Loucy (cell line): ENCODE results near the gene SLC39A11.
"Not testable (repeated sequence)": the region's sequence is repeated elsewhere in the genome, so short reads cannot be mapped to it uniquely, and the experiment has no call there.

Experiments
- H2AFZ ChIP-seq: fragments of 200-600 bp; sonication (generic); 2 replicates; pipeline ENCODE4 v1.6.0; 2016; ENCODE audit warnings: antibody characterized with exemption, mild to moderate bottlenecking, low read length, moderate library complexity
- H3F3A ChIP-seq: fragments of 200-600 bp; 2 replicates; pipeline ENCODE4 v1.6.0; 2016; ENCODE audit warnings: antibody characterized with exemption, low read depth, mild to moderate bottlenecking
- H3K27me3 ChIP-seq: fragments of 200-600 bp; sonication (generic); 2 replicates; pipeline ENCODE4 v1.6.1; 2014; ENCODE audit warnings: low read length, mild to moderate bottlenecking; ENCODE audit not compliant: insufficient read depth, poor library complexity, severe bottlenecking
- H3K36me3 ChIP-seq: fragments of 200-600 bp; sonication (generic); 2 replicates; pipeline ENCODE4 v1.6.1; 2016; ENCODE audit warnings: low read length; ENCODE audit not compliant: insufficient read depth
- H3K4me1 ChIP-seq: fragments of 200-600 bp; sonication (generic); 2 replicates; pipeline ENCODE4 v1.5.1; 2014; ENCODE audit warnings: low read length, mild to moderate bottlenecking; ENCODE audit not compliant: insufficient read depth, poor library complexity, severe bottlenecking
- H3K4me2 ChIP-seq: fragments of 200-600 bp; sonication (generic); 2 replicates; pipeline ENCODE4 v1.6.0; 2014; ENCODE audit warnings: antibody characterized with exemption, low read length, low read depth, mild to moderate bottlenecking; ENCODE audit not compliant: poor library complexity, severe bottlenecking
- H3K4me3 ChIP-seq: fragments of 200-600 bp; sonication (generic); 2 replicates; pipeline ENCODE4 v1.5.1; 2014; ENCODE audit warnings: low read length, mild to moderate bottlenecking, mixed read lengths; ENCODE audit not compliant: poor library complexity, severe bottlenecking
- H3K79me2 ChIP-seq: fragments of 200-600 bp; sonication (generic); 2 replicates; pipeline ENCODE4 v1.6.1; 2014; ENCODE audit warnings: low read length; ENCODE audit not compliant: insufficient read depth
- H3K9ac ChIP-seq: fragments of 200-600 bp; sonication (generic); 2 replicates; pipeline ENCODE4 v1.6.0; 2014; ENCODE audit warnings: mild to moderate bottlenecking, low read depth, low read length, moderate library complexity; ENCODE audit not compliant: poor library complexity, severe bottlenecking
- H3K9me2 ChIP-seq: fragments of 200-600 bp; sonication (generic); replicated peaks from 2 replicates; pipeline ENCODE4 v1.6.1; 2016; ENCODE audit warnings: low read depth, low read length, mixed read lengths
- H3K9me3 ChIP-seq: fragments of 200-600 bp; sonication (generic); 2 replicates; pipeline ENCODE4 v1.6.1; 2014; ENCODE audit warnings: mild to moderate bottlenecking, antibody characterized with exemption, low read length, low read depth; ENCODE audit not compliant: insufficient read depth
- H4K20me1 ChIP-seq: fragments of 200-600 bp; sonication (generic); 2 replicates; pipeline ENCODE4 v1.6.0; 2014; ENCODE audit warnings: antibody characterized with exemption, low read length, mild to moderate bottlenecking; ENCODE audit not compliant: insufficient read depth, poor library complexity, severe bottlenecking
- EZH2phosphoT487 ChIP-seq: fragments of 200-600 bp; IDR thresholded peaks from 2 replicates; pipeline ENCODE4 v1.6.1; 2018; ENCODE audit warnings: antibody characterized with exemption, mild to moderate bottlenecking, moderate library complexity, borderline replicate concordance
- TF ChIP-seq, protein P1 (sequence below): fragments of 200-600 bp; sonication (generic); conservative IDR thresholded peaks from 2 replicates; pipeline ENCODE4 v1.5.1; 2014; ENCODE audit warnings: mild to moderate bottlenecking, antibody characterized with exemption, low read length

SLC39A11 gene

DNA sequence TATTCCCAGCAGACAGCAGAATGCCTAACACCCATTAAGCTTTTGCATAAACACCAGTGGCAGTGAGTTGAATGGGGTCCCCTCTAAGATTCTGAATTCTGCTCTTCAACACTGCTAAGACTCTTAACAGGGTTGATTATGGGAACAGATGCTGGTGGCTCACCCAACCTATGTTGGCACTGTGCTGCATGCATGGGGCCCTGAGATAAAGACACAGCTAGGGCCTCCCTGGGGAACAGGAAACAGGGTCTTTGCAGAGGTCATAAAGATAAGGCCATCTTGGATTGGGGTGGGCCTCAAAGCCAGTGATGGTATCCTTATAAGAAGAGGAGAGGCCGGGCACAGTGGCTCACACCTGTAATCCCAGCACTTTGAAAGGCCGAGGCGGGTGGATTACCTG is 190.8 kb downstream of the SLC39A11 start:
- Histone ChIP-seq H3K4me1 (peaks cover 7% of the 10 kb centered on the region), H2AFZ (no peak overlapping the region), H3K79me2 (no peaks in the 10 kb centered on the region), H3K4me3 (no peak overlapping the region), H3K4me2 (no peak overlapping the region), H3K9me3 (no peaks in the 10 kb centered on the region), H3K27me3 (no peaks in the 10 kb centered on the region), H4K20me1 (no peaks in the 10 kb centered on the region), H3F3A (no peaks in the 10 kb centered on the region), H3K9ac (no peak overlapping the region), H3K36me3 (no peaks in the 10 kb centered on the region), H3K9me2 (no peaks in the 10 kb centered on the region)
- no peak for TF ChIP-seq EZH2phosphoT487
- TF ChIP-seq, protein P1, sequence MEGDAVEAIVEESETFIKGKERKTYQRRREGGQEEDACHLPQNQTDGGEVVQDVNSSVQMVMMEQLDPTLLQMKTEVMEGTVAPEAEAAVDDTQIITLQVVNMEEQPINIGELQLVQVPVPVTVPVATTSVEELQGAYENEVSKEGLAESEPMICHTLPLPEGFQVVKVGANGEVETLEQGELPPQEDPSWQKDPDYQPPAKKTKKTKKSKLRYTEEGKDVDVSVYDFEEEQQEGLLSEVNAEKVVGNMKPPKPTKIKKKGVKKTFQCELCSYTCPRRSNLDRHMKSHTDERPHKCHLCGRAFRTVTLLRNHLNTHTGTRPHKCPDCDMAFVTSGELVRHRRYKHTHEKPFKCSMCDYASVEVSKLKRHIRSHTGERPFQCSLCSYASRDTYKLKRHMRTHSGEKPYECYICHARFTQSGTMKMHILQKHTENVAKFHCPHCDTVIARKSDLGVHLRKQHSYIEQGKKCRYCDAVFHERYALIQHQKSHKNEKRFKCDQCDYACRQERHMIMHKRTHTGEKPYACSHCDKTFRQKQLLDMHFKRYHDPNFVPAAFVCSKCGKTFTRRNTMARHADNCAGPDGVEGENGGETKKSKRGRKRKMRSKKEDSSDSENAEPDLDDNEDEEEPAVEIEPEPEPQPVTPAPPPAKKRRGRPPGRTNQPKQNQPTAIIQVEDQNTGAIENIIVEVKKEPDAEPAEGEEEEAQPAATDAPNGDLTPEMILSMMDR = no peak

DNA sequence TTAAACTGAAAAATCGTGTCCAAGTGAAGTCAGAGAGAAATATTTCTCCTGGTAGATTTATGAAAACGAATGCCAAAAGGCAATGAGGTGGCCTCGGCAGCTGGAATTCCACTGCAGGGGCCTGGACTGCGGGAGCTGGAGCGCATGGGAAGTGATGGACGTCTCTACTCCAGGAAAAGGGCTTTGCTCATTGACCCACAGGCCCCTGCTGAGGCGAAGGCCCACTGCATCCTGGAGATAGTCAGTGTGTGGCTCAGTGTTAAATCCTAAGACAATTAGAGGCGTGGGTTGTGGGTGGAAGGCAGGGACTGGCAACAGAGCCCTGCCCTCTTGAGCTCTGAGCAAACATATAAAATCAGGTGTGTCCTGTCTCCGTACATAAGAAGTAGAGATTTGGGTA is 191.4 kb downstream of the SLC39A11 start:
- Histone ChIP-seq H3F3A (no peaks in the 10 kb centered on the region), H3K79me2 (no peaks in the 10 kb centered on the region), H3K4me2 (no peak overlapping the region), H3K9me3 (no peaks in the 10 kb centered on the region), H3K9me2 (no peaks in the 10 kb centered on the region), H3K4me1 (peaks cover 7% of the 10 kb centered on the region), H2AFZ (no peak overlapping the region), H3K9ac (no peak overlapping the region), H3K27me3 (no peaks in the 10 kb centered on the region), H3K4me3 (no peak overlapping the region), H3K36me3 (no peaks in the 10 kb centered on the region), H4K20me1 (no peaks in the 10 kb centered on the region)
- TF ChIP-seq, protein P1 = no peak
- TF ChIP-seq EZH2phosphoT487 = no peak

DNA sequence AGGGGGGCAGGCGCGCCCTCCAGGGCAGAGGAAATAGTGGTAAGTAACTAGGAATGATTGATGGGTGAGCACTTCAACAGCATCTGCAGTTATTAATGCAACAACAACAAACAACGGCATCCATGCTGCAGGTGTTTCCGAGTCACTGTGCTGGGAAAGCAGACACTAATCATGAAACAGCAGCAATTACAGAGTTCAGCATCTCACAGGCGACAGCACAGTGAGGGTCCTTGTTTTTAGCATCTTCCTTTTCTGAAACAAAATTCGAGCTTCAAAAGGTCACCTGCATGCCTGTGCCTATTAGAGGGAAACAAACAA is 191.9 kb downstream of the SLC39A11 start:
- H3F3A ChIP-seq = no peaks in the 10 kb centered on the region
- no peak overlapping the region for H3K4me3 ChIP-seq
- H3K9ac ChIP-seq = no peak overlapping the region
- no peaks in the 10 kb centered on the region for H3K9me2 ChIP-seq
- no peaks in the 10 kb centered on the region for H4K20me1 ChIP-seq
- H3K36me3 ChIP-seq = no peaks in the 10 kb centered on the region
- H3K4me1 ChIP-seq = peaks cover 7% of the 10 kb centered on the region
- no peaks in the 10 kb centered on the region for H3K79me2 ChIP-seq
- H3K9me3 ChIP-seq = no peaks in the 10 kb centered on the region
- H2AFZ ChIP-seq = no peak overlapping the region
- H3K4me2 ChIP-seq = no peak overlapping the region
- no peaks in the 10 kb centered on the region for H3K27me3 ChIP-seq
- TF ChIP-seq, protein P1 = no peak
- no peak for TF ChIP-seq EZH2phosphoT487

DNA sequence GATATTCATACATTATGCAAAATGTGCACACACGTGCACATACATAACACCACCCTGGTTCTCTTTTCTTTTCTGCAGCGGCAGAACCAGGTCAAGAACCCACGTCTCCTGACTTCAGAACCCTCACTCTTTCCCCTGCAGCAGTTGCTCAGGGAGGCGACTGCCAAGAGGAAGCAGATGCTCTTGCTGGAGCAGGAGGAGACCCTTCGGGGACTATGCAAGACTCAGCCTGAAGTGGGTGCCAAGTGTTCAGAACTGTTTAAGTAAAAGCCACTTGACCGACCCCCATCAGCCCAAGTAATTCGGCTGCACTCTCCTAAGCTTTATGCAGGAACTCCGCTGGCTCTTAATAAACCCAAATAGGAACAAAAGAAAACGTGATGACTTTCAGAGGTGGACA is 193.8 kb downstream of the SLC39A11 start:
- Histone ChIP-seq H3K27me3 (no peaks in the 10 kb centered on the region), H3K9me3 (no peaks in the 10 kb centered on the region), H3K9me2 (no peaks in the 10 kb centered on the region), H3K79me2 (no peaks in the 10 kb centered on the region), H3K4me3 (no peak overlapping the region), H3K4me2 (no peak overlapping the region), H3K36me3 (no peaks in the 10 kb centered on the region), H3K9ac (no peak overlapping the region), H2AFZ (no peak overlapping the region), H4K20me1 (no peaks in the 10 kb centered on the region), H3K4me1 (peaks cover 7% of the 10 kb centered on the region), H3F3A (no peaks in the 10 kb centered on the region)
- TF ChIP-seq EZH2phosphoT487 = no peak
- TF ChIP-seq, protein P1 = no peak

DNA sequence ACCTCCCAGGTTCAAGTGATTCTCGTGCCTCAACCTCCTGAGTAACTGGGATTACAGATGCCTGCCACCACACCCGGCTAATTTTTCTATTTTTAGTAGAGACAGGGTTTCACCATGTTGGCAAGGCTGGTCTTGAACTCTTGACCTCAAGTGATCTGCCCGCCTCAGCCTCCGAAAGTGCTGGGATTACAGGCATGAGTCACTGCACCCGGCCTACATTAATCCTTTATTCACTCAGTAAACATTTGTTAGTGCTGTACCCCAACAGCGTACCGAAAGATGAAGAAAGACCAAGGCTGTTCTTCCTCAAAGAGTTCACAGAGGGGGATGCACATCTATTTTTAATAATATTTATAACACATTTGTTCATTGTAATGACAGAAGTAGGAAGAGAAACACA is 196.2 kb downstream of the SLC39A11 start:
- H3K4me2 ChIP-seq, H3K4me3 ChIP-seq, H2AFZ ChIP-seq, H3K9me2 ChIP-seq, H4K20me1 ChIP-seq, H3K4me1 ChIP-seq, H3F3A ChIP-seq, H3K27me3 ChIP-seq, H3K9ac ChIP-seq, H3K9me3 ChIP-seq, H3K36me3 ChIP-seq, H3K79me2 ChIP-seq: not testable (repeated sequence)
